Gastroesophageal sphincter (tissue), 4 donors: ENCODE measurements around the gene C6. TPM values are rescaled to one million over a fixed set of nuclear protein-coding genes. Genes with fewer than 3 reads are reported as not detected.
"Not testable (repeated sequence)": the region's sequence is repeated elsewhere in the genome, so short reads cannot be mapped to it uniquely, and the experiment has no call there.

ENCODE experiments used
- ATAC-seq: fragments of 150-250 bp; one replicate; pipeline ENCODE4 v1.9.1; 2016; ENCODE audit warnings: mild to moderate bottlenecking, moderate library complexity
- H3K27ac ChIP-seq, 4 donors: fragments of 200-600 bp; sonication (generic) in 3 of 4; 1 replicate in 3 of 4; 2 replicates in 1 of 4; pipeline ENCODE4 v1.5.1; 2016 to 2019
- H3K27me3 ChIP-seq: fragments of 200-600 bp; sonication (generic); one replicate; pipeline ENCODE4 v1.5.1; 2019
- H3K36me3 ChIP-seq, 2 donors: fragments of 200-600 bp; sonication (generic); one replicate each; pipeline ENCODE4 v1.5.1; 2019; ENCODE audit warnings: control low read depth in 1 of 2
- H3K4me1 ChIP-seq, 3 donors: fragments of 200-600 bp; sonication (generic); 1 replicate in 2 of 3; 2 replicates in 1 of 3; pipeline ENCODE4 v1.5.1; 2016 to 2019; ENCODE audit warnings: control low read depth in 2 of 3
- H3K4me3 ChIP-seq, 2 donors: fragments of 200-600 bp; sonication (generic); one replicate each; pipeline ENCODE4 v1.5.1; 2019; ENCODE audit warnings: mild to moderate bottlenecking in 1 of 2, moderate library complexity in 1 of 2
- H3K9me3 ChIP-seq, 3 donors: fragments of 200-600 bp; sonication (generic); one replicate each; pipeline ENCODE4 v1.5.1; 2017 to 2019; ENCODE audit warnings: control low read depth in 2 of 3
- EP300 ChIP-seq: sonication (generic); formaldehyde crosslinking; IDR thresholded peaks from one replicate; pipeline ENCODE4 v1.6.1; 2017; ENCODE audit warnings: antibody characterized with exemption, mild to moderate bottlenecking
- POLR2A ChIP-seq, 2 donors: fragments of 450-650 bp; IDR thresholded peaks; one replicate each; pipeline ENCODE4 v1.6.1; 2017; ENCODE audit warnings: antibody characterized with exemption in 2 of 2, mild to moderate bottlenecking in 2 of 2, moderate library complexity in 1 of 2
- POLR2AphosphoS5 ChIP-seq: sonication (generic); formaldehyde crosslinking; IDR thresholded peaks from one replicate; pipeline ENCODE4 v1.6.1; 2017; ENCODE audit warnings: antibody characterized with exemption
- WGBS, 2 donors: methylation state at CpG; one replicate each; pipeline ENCODE4 v1.1.5; 2018; ENCODE audit warnings: low coverage in 1 of 2; 5-methylcytosine and 5-hydroxymethylcytosine counted together
- total RNA-seq, 4 donors: library from RNA; depleted of rRNA; stranded (reverse); fragments of >200 nt; gene quantifications; one replicate each; pipeline ENCODE4 v1.1.0, GENCODE V29; 2016
- TF ChIP-seq, protein P1 (sequence below), 4 experiments: fragments of 200-600 bp in 2 of 4; fragments of 450-650 bp in 2 of 4; sonication (generic) in 1 of 4; IDR thresholded peaks; one replicate each; pipeline ENCODE4 v1.5.1; 2017 to 2019; ENCODE audit warnings: antibody characterized with exemption in 4 of 4, mild to moderate bottlenecking in 2 of 4, moderate library complexity in 2 of 4

C6 gene
- total RNA-seq, 4 donors from 2014 or later, result 1.7 to 9.2 (median 3.5) TPM

DNA sequence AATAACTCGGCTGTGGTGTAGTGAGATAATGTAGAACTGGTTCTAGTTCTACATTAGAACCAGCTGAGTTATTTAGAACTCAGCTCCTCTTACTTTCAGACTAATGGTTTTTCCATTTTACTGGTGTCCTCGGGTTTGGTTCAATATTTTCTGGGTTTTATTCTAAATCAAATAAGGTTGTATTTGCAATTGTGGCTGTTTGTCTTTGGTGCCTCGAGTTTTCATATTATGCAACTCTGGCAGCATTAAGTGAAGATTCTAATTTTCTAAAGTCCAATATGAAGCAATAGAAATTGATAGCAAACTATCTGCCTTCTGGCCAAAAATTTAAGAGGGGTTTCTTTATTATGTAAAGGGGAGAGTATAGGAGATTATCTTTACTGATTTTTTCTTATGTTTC lies 19.0 kb downstream of the C6 start:
- Histone ChIP-seq H3K9me3 (no peaks in the 10 kb centered on the region), H3K27ac (peak overlapping the region; percentile 53 to 67 (median 62)), H3K36me3 (no peaks in the 10 kb centered on the region), H3K4me1 (peaks cover 0 to 23% (median 0%) of the 10 kb centered on the region in 3 donors), H3K4me3 (no peak overlapping the region), H3K27me3 (no peaks in the 10 kb centered on the region)
- ATAC-seq, result peak; percentile 4
- 71 to 83% methylated on average over 2 to 3 of the region's 3 CpGs for WGBS, 2 donors
- TF ChIP-seq, protein P1, sequence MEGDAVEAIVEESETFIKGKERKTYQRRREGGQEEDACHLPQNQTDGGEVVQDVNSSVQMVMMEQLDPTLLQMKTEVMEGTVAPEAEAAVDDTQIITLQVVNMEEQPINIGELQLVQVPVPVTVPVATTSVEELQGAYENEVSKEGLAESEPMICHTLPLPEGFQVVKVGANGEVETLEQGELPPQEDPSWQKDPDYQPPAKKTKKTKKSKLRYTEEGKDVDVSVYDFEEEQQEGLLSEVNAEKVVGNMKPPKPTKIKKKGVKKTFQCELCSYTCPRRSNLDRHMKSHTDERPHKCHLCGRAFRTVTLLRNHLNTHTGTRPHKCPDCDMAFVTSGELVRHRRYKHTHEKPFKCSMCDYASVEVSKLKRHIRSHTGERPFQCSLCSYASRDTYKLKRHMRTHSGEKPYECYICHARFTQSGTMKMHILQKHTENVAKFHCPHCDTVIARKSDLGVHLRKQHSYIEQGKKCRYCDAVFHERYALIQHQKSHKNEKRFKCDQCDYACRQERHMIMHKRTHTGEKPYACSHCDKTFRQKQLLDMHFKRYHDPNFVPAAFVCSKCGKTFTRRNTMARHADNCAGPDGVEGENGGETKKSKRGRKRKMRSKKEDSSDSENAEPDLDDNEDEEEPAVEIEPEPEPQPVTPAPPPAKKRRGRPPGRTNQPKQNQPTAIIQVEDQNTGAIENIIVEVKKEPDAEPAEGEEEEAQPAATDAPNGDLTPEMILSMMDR (IDR thresholded peaks at IDR 0.05), result no peak
- TF ChIP-seq POLR2A (IDR thresholded peaks at IDR 0.05), result no peak
- TF ChIP-seq POLR2AphosphoS5, result no peak
- TF ChIP-seq EP300, result no peak

GRCh38 chr5:41193456-41194205 lies 19.7 kb downstream of the C6 start:
- peaks cover 0 to 23% (median 0%) of the 10 kb centered on the region in 3 donors for H3K4me1 ChIP-seq
- H3K27ac ChIP-seq, result peak overlapping the region; percentile 39 to 68 (median 65)
- H3K4me3 ChIP-seq, result no peak overlapping the region
- peak; percentile 94 for ATAC-seq
- TF ChIP-seq POLR2AphosphoS5, result peak; percentile 94
- no peak for TF ChIP-seq POLR2A (IDR thresholded peaks at IDR 0.05)
- TF ChIP-seq, protein P1 (IDR thresholded peaks at IDR 0.05), result no peak
- TF ChIP-seq EP300, result peak; percentile 68
- no peaks in the 10 kb centered on the region for H3K36me3 ChIP-seq
- no peaks in the 10 kb centered on the region for H3K9me3 ChIP-seq
- WGBS, 2 donors, result 7 to 27% methylated on average over 3 to 5 of the region's 5 CpGs
- H3K27me3 ChIP-seq, result no peaks in the 10 kb centered on the region

- H3K27ac ChIP-seq, result no peak overlapping the region
These were observed 22.1 kb downstream of the C6 start for GRCh38 chr5:41191249-41191648.

DNA sequence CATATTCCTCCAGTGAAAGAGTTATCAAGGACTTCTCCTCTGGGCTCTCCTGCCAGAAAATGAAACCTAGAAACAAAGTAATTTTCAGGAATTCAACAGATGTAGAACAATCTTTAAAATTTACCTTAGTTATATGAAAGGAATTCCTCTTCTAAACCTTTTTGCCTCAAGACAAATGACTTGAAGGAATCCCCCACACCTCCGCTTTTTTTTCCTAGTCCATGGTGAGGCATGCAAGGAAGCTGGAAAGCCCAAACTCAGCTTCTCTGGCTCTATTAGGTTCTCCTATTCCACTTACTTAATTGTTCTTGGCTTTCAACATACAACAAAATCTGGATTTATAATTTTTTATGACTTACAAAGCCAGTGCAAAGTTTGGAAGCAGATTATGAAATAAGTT lies 27.2 kb downstream of the C6 start:
- TF ChIP-seq EP300 (no peak), POLR2AphosphoS5 (no peak), POLR2A (IDR thresholded peaks at IDR 0.05) (no peak)
- TF ChIP-seq, protein P1 (IDR thresholded peaks at IDR 0.05), result no peak
- no peaks in the 10 kb centered on the region for H3K4me1 ChIP-seq
- WGBS, 2 donors, result 50 to 67% methylated on average over 1 of the region's 1 CpG
- H3K36me3 ChIP-seq, result no peaks in the 10 kb centered on the region
- H3K9me3 ChIP-seq, result no peaks in the 10 kb centered on the region
- peak overlapping the region in 1 of 4 donors; percentile 12 for H3K27ac ChIP-seq
- ATAC-seq, result no peak
- H3K4me3 ChIP-seq, result no peak overlapping the region
- no peaks in the 10 kb centered on the region for H3K27me3 ChIP-seq

More at GRCh38 chr5:41191249-41191648, 22.1 kb downstream of the C6 start:
- H3K27me3 ChIP-seq, result no peaks in the 10 kb centered on the region
- no peaks in the 10 kb centered on the region for H3K9me3 ChIP-seq
- no peaks in the 10 kb centered on the region for H3K36me3 ChIP-seq
- ATAC-seq, result no peak
- WGBS, 2 donors, result 82% methylated on average over 4 of the region's 4 CpGs; no CpG with 5 or more reads in 1 of the 2 donors
- H3K4me3 ChIP-seq, result no peak overlapping the region
- peaks cover 0 to 23% (median 0%) of the 10 kb centered on the region in 3 donors for H3K4me1 ChIP-seq
- TF ChIP-seq POLR2AphosphoS5 (no peak), EP300 (no peak), POLR2A (IDR thresholded peaks at IDR 0.05) (no peak)
- TF ChIP-seq, protein P1 (IDR thresholded peaks at IDR 0.05), result no peak

DNA sequence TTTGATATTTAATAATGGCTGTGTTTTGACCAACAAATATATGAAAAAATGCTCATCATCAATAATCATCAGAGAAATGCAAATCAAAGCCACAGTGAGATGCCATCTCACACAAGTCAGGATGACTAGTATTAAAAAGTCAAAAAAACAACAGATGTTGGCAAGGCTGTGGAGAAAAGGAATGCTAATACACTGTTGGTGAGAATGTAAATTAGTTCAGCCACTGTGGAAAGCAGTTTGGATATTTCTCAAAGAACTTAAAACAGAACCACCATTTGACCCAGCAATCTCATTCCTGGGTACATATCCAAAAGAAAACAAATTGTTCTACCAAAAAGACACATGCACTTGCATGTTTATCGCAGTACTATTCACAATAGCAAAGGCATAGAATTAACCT lies 30.0 kb downstream of the C6 start:
- H3K4me1 ChIP-seq, H3K36me3 ChIP-seq, H3K27ac ChIP-seq, H3K9me3 ChIP-seq, H3K27me3 ChIP-seq, ATAC-seq, H3K4me3 ChIP-seq: not testable (repeated sequence)
- 75 to 93% methylated on average over 1 of the region's 1 CpG for WGBS, 2 donors
